Activated CD8-positive, alpha-beta memory T cell treated with anti-CD3 and anti-CD28 coated beads, Interleukin-2, amount 50 U/mL, for 1 hour (primary cell): Measurements from ENCODE around the gene GRIA1.

Source experiments
- DNase-seq: peaks from one replicate; pipeline ENCODE4 v3.0.0-alpha.2; 2020; ENCODE audit errors: extremely low read depth

The GRIA1 gene

DNA sequence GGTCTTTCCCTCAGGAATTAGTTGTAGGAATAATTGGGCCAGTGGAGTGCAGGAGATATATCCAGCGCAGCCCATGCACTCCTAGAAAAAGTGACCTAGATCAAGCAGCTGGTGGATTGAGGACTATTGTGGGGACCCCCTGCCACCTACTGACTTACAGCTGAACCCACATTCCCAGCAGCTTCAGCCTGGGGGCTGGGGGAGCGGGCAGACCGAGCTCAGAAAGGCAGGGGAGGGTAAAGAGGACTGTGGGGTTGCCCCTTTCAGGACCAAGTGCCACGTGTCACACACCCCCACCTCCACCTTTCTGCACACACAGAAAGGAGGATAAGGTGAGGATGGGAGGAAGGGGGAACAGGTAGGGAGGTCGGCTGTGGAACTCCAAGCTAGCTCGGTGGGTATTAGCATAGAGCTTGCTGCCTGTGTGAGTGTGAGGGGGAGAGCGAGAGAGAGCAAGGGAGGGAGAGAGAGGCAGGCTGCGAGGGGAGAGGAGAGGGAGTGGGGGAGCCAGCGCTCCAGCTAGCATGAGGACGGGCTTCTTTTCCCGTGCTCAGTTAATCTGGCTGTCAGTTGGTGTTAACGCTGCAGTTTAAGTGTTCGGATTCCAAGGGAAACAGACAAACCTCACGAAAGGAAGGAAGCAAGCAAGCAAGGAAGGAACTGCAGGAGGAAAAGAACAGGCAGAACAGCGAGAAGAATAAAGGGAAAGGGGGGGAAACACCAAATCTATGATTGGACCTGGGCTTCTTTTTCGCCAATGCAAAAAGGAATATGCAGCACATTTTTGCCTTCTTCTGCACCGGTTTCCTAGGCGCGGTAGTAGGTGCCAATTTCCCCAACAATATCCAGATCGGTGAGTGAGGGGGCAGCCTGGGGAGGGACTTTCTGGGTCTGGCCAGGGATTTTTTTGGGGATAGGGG is at the start of gene GRIA1:
TSS of gene GRIA1 (plus strand) at position 553 of the 920 bp plus-strand sequence.
- DNase-seq: no peak

DNA sequence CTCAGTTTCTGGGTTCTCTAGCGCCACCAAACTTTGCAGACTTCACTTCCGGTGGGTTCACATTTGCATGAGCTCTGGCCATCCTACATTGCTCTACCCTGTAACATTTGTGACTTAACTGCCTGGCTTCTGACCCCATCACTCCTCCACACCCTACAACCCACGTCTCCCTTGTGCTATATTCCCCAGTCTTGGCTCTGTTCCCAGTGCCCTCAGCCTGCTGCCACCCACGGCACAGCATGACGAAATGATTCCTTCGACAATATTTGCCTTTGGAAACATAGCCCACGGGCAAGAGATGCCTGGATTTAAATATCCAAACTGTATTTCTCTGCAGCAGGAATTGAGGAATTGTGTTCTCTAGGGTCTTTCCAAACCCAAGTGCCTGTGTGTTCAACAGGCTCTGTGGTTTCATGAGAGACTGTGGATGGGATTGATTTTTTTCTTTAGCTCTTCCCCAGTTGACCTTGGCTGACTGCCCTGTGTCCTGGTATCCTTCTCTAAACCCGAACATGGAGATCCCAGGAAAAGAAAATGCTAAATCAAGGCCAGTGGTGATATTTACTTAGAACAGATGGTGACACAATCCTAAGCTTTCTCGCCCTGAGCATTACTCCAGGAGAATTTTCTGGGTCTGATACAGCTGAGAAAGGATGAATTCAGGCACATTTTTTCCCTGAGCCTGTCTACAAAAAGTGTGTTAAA is 44.4 kb upstream of the GRIA1 start:
- DNase-seq: no peak

DNA sequence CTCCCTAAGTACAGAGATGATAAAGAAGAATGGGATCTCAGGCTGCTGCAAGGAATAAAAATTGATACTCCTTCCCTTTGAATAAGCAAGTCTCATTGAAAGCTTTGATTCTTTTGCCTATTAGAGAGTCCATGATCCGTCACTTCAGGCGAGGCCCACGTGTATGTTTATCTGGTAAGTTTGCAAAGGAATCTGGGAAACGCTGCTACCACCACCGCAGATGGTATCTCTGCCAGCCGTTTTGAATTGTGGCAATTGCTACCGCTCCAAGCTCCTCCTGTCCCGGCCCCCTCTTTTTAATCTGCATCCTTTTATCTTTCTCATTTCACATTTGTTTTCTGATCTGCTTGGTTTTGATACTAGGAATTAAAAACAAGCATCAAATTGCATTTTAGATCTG is 42.9 kb upstream of the GRIA1 start:
- no peak for DNase-seq

DNA sequence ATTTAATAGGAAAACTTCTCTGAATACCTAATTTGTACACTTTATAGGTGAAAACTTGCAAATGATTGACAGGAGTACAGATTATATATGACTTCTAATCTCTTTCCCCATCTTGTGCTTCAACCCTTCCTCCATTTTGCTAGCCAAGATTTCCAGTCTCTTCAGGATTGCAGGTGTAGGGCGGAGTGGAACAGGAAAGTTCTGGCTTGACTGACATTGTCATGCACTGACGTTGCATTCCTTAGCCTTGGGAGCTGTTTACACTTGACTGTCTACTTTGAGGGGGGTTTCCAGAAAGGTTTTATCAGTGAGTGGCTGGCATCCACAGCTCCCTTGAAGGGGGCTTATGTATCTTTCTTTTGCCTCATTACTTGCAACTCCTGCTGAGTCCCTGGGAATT is 34.1 kb upstream of the GRIA1 start:
- no peak for DNase-seq

DNA sequence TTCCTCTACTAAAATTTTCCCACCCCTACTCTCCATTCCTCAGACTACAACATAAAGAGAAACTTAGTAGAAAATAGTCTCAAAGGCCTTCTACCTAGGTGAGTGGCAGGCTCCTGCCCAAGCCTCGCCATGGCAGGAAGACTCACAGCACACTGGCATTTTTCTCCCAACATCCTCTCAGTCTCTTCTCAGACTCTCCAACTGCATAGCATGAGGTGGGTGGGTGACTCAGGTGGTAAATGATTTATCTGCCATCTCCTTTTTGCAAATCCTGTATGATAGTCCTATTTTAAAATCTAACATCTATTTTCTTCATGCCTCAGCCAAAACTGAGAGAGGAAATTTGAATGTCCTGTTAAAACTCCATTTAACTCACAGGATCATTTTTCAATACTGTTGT is 33.5 kb upstream of the GRIA1 start:
- no peak for DNase-seq

DNA sequence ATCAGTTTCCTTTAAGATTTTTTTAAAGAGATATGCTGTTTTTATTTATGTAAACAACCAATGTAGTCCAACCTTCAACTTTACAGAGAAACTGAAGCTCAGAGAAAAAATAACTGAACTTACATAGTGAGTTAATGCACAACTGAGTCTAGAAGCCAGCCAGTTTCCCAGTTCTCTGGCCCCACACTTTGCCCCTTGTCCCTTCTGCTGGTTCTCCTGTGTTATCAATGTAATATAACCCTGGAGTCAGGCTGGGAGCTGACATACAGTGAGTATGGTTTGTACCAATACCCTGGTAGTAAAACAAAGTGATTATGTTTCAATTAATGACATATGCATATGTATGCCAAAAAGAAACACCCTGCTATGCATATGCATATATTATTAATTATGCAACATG is 32.2 kb upstream of the GRIA1 start:
- no peak for DNase-seq

DNA sequence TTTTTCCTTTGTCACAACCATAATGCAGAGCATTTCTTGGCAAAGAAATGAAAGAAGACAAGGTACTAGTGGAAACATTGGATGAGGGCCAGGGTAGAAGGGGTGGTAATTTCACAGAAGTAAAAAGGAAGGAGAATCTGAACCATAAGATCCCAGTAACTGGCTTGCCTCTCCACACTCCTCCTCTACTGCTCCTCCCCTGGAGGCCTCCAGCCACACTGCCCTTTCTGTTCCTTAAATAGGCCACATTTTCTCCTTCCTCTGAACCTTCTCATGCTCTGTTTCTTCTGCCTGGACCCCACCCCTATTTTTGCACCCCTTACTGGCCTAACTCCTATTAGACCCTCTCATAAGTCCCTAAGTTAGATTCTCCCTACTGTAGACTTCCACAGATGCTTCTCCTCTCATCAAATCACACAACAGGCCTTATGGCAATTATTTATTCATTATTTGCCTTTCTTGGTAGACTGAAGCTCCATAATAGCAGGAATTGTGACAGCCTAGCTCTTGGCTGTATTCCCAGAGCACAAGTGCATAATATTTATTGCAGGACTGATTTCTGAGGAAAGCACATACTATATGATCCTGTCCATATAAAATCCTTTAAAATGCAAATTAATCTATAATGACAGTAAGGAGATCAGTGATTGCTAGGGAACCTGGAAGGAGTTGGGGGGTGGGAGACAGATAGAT is 31.3 kb upstream of the GRIA1 start:
- DNase-seq: no peak

DNA sequence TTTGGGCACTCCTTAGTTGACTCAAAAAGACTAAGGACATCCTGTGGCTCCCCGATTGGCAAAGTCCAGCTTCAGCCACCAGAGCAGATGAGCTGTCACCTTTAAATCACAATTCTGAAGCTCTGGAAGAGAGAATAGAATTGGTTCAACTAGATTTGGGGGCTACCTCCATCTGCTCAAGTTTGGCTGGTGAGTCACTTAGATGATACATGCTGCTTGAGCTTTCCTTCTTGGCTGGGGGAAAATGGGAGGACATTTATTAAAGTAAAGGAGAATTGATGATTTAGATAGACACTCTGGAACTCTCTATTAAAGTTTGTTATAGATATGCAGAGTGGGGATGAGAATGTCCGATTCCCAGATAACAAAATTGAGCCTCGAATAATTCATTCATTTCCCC is 30.0 kb upstream of the GRIA1 start:
- DNase-seq: no peak

DNA sequence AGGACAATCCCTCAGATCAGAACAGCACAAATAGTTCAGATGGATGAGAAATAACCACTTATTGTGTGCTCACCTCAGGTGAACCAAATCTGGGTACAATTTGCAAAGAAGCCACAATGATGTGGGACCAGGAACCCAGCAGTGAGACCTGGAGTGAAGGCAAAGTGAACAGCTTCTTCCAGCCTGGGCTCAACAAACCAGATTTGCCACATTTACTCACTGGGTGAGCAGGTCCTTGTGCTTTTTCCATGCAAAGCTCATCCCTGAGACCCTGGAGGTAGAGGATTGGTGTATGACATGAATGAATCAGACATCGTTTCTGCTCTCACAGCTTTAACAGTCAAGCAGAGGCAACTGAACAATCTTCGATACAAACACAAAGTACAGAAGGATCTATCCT is 29.1 kb upstream of the GRIA1 start:
- DNase-seq: no peak

DNA sequence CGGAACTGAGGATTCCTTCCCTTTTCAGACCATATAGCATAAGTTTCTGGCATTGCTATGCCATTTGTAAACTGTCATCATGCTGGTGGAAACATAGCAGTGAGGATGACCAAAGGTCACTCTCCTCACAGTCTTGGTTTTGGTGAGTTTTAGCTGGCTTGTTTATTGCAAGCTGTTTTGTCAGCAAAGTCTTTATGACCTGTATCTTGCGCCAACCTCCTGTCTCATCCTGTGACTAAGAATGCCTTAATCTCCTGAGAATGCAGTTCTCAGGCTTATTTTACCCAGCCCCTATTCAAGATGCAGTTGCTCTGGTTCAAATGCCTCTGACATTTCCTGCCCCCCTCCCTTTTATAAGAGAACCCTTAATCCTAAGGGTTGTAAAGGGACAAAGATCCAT is 26.7 kb upstream of the GRIA1 start:
- DNase-seq: no peak

DNA sequence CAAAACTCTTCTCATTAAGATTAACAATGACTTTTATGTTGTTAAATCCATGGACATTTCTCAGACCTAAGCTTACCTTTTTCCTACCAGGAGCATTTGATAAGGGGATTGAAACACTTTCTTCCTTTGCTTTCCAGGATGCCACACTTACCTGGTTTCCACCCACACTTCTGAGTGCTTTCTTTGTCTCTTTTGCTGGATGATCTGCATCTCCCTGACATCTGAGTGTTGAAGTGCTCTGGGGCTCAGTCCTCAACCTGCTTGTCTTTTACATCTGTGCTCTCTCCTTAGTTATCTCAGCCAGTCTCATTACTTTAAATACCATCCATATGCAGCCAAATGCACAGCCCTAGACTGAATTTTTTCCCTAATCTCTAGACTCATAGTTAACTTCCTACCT is 22.9 kb upstream of the GRIA1 start:
- DNase-seq: no peak

DNA sequence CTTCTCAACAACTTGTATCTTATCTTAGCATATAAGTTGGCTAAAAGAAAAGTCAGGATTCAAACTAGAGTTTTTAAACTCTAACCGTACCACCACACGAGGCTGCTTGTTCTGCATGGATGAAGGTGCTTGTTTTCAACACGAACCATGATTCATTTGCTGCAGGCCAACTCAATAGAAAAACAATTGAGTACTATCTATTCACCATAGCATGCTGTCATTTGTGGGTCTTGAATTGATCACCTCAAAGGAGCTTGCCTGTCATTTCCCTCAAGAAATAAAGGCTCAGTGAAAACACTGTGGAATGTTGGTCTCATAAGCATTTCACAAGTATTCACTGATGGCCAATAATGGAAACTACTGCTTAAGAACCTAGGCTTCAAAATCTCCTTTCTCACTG is 21.0 kb upstream of the GRIA1 start:
- no peak for DNase-seq

DNA sequence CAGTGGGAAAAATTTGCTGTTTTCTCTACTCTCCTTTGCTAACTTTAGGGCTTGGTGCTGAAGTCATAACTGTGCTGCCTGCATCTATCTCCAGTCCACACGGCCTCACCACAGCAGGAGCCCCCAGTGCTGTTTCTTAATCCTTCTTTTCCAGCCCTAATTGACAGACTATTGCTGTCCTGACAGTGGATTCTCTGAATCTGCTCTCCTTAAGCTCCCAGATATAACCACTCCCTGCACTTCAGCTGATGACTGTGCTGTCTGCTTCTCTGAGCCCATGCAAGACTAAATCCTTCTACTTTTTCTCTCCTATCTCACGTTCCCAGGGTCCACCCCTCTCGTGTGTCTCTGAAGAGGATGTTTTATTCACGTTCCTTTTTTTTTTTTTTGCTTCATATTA is 19.7 kb upstream of the GRIA1 start:
- no peak for DNase-seq

DNA sequence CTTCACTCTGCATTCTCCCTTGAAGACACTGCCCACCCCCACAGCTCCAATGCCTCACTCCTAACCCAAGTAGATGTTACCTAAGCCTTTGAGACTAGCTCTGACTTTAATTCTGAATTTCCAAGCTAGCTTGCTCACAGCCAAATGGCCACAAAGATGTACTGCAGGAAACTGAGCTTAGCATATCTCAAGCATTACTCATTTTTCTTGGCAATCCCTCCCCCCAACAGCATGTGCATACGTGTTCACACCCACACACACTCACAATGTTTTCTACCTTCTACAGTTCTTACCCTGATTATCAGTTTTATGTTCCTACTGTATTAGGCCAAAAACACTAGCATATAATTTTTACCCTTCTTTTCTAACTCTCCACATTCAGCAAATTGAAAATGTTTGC is 13.7 kb upstream of the GRIA1 start:
- DNase-seq: no peak

DNA sequence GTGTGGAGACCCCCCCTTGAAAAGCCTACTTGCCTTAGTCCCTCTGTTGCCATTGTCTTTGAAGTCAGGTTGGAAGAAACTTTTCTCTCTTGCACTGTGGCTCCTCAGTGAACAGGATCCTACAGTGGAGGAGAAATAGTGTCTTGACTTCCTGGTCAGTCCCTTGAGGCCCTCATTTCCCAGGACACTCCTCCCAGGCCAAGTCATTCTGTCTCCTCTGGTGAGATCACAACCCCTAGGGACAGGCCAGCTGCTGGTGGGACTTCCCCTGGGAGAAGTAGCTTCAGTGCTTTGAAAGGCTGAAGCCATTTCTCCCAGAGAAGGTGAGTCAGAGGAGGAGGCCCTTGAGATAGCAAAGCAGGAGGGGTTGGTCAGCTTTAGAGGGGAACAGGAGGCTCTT is 10.1 kb upstream of the GRIA1 start:
- DNase-seq: no peak

DNA sequence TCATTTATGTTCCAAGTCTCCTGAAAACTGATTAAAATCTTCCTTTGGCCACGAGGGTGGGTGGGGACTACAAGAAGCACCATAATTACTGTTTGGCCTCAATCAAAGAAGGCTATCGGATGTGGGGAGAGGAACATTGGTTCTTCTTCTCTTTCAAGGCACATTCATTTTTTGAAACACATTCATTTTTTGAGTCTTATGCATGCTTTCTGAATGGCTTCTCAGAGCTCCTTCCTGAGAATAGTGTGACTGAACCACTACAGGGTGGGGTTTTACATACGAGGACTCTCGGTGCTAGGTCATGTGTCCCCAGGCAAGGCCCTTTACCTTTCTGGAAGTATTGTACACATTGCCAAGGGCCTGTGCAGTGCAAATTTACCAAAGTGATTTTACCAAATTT is 7.0 kb upstream of the GRIA1 start:
- no peak for DNase-seq

DNA sequence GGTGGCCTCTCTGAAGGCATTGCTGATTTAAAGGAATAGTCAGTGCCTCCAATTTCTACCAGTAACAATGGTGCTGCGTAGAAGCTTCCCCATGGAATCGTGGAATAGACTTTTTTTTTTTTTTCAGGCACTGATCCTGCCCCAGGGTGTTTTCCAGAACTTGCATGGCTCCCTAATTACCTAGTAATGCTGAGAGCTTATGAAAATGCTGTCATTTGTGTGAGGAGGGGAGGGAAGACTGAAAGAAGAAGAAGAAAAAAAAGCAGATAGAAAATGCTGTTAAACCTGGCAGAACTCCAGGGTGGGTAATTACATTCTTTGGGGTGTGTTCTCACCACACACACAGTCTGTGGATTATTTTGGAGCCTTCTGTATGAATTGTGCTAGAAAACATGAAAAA is 4.8 kb upstream of the GRIA1 start:
- DNase-seq: no peak

DNA sequence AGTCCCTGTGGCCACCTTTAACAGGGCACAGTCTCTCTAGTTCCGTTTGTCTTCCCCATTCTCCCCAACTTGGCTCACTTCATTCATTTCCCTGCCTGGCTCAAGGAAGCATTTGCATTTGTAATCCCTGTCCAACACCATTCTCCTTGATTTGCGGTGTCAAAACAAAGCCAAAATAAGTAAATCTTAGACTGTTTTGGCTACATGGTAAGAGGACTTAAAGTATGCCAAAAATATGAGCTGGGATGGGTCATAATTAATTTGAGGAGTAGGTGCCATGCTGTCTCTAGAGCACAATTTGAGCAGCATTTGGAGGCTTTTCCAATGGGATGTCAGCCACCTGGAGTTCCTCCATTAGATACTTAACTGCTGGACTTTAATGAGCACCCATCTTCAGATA is 3.7 kb upstream of the GRIA1 start:
- DNase-seq: no peak

DNA sequence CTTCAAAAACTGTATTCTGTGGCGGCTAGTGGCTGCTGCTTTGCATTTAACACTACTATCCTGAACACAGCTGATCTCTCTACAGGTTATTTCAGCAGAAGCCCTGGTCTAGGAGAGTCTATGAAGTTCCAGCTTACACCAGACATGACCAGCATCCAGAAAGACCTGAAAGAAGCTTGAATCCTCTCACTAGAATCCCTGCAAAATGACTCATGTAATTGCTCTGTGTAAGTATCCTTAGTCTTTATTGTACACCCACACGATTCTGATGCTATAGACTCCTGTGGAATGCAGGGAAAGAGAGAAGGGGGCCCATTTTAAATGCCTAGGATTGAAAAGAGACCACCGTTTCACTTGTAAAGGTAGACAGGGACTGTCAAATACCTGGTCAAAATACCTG is 859 bp upstream of the GRIA1 start:
- no peak for DNase-seq

DNA sequence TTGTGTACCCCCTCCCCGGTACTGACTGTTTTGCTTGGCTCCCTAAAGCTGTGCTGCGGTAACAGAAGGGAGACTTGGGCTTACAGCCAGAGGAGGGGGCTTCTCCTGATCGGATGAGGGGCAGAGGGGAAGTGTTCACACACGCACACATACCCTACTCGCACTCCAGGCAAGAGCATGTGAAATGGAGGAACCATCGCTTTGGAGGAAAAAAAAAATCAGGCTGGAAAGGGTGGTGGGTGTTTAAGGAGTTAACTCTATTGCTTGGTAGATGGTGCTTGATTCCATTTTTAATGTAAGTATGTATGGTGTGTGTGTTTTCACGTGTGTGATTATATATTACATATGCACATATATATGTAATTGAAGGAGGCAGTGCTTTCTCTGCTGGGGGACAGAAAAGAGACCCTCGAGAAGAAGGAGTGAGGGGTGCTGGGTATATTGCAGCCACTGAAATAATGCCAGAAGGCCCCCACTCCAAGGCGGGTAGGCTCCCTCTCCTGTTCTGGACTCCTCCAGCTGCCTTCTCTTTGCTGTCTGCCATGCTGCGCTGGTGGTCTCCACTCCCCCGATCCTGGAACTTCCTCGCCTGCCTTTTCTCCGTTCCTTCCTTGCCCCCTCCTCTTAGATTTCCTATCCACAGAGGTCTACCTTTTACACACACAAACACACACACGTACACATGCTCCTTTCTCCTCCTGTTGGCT is 721 bp downstream of the GRIA1 start:
- no peak for DNase-seq

DNA sequence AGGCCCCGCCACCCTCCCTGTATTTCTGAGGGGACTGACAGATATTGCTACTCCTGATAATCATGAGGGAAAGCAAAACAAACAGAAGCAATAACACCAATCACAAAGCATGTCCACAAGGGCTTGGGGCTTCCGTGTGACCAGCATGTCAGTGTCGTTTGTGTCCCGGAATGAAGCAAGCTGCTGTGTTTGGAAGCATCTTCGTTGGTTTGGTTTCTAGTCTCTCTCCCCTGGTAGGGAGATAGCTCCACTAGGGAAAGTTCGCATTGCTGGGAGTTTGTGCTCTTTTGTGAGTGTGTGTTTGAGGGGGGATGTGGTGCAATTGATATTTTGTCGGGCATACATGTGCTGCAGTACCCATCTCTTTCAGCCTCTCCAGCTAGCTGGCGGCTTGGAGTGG is 1.4 kb downstream of the GRIA1 start:
- DNase-seq: no peak

DNA sequence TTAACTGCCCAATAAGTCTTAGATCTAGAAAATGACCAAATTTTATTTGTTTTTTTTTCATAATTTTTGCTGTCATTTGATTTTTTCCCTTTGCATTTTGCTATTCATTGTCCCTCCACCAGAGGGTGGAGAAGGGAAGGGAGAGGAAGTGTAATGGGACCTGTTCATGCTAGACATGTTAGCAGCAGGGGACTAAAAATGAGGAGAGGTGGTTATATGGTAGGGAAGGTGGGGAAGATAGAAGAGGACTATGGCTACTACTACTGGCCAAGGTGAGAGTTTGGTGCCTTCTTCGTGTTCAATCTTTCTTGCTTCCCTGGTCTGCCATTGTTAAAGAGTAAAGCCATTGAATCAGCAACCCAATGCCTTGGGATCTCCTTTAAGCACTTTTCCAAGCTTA is 6.4 kb downstream of the GRIA1 start:
- DNase-seq: no peak
